GM06990 (cell line): ENCODE results near the gene CCS.

Experiments used
- DNase-seq: peaks from one replicate; pipeline ENCODE4 v3.0.0-alpha.2; 2011; ENCODE audit not compliant: insufficient read length; ENCODE audit errors: extremely low read depth
- H3K27me3 ChIP-seq: replicated peaks from 2 replicates; pipeline ENCODE4 v1.6.0; 2011; ENCODE audit warnings: low read length; ENCODE audit not compliant: control insufficient read depth, insufficient read depth
- H3K36me3 ChIP-seq: 2 replicates; pipeline ENCODE4 v1.5.1; 2011; ENCODE audit warnings: low read length; ENCODE audit not compliant: control insufficient read depth, insufficient read depth
- H3K4me3 ChIP-seq: replicated peaks from 2 replicates; pipeline ENCODE4 v1.5.1; 2011; ENCODE audit warnings: low read depth, mild to moderate bottlenecking, control low read depth, low read length
- TF ChIP-seq, protein P1 (sequence below): IDR thresholded peaks from 2 replicates; pipeline ENCODE4 v1.5.1; 2011; ENCODE audit warnings: low read length, control low read depth, mild to moderate bottlenecking, inconsistent platforms; ENCODE audit not compliant: insufficient read depth, poor library complexity, severe bottlenecking

CCS gene

DNA sequence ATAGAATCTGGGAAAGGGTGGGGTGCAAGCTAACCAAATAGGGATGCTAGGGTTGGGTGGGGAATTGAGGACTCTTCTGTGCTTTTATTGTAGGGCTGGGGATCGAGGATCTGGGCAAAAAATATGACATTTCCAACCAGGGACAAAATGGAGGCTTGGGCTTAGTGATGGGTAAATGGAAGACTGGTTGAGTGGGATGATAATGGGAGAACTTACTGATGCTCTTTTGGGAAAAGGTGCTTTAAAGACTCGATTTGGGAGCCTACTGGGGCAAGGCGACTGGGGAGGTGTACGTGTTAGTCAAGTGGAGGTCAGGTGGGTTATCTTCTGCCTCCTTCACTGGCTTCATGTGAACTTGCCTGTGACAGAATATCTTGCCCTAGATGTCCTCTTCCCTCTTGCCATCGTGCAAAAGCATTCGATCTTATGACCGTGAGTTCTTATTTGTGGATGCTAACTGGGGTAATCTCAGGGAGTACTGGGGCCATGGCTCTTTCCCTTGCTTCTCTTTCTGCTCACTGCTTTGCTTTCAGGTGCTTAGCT lies 35.1 kb downstream of the CCS start:
- no peak for DNase-seq
- Histone ChIP-seq H3K4me3 (no peak overlapping the region), H3K27me3 (no peaks in the 10 kb centered on the region), H3K36me3 (peaks cover 51% of the 10 kb centered on the region)
- TF ChIP-seq, protein P1, sequence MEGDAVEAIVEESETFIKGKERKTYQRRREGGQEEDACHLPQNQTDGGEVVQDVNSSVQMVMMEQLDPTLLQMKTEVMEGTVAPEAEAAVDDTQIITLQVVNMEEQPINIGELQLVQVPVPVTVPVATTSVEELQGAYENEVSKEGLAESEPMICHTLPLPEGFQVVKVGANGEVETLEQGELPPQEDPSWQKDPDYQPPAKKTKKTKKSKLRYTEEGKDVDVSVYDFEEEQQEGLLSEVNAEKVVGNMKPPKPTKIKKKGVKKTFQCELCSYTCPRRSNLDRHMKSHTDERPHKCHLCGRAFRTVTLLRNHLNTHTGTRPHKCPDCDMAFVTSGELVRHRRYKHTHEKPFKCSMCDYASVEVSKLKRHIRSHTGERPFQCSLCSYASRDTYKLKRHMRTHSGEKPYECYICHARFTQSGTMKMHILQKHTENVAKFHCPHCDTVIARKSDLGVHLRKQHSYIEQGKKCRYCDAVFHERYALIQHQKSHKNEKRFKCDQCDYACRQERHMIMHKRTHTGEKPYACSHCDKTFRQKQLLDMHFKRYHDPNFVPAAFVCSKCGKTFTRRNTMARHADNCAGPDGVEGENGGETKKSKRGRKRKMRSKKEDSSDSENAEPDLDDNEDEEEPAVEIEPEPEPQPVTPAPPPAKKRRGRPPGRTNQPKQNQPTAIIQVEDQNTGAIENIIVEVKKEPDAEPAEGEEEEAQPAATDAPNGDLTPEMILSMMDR: no peak

DNA sequence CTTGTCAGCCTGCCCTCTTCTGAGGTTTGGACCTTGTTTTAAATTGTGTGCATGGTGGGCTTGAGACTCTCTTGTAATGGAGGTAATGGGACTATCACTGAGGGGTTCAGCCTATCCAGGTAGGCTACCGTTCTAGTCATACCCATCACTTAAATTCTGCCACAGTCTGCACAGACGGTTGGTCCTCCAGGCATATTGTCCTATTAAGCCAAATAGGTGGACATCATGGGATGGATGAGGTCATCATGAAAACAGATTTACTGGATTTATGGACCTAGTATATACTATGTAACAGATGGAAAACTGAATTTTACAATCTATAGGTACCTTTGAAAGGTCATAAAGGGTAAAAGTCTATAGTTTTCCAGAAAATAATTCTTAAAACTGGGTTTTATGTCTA lies 36.4 kb downstream of the CCS start:
- TF ChIP-seq, protein P1: no peak
- H3K4me3 ChIP-seq: no peak overlapping the region
- no peaks in the 10 kb centered on the region for H3K27me3 ChIP-seq
- peaks cover 42% of the 10 kb centered on the region for H3K36me3 ChIP-seq
- DNase-seq: no peak

DNA sequence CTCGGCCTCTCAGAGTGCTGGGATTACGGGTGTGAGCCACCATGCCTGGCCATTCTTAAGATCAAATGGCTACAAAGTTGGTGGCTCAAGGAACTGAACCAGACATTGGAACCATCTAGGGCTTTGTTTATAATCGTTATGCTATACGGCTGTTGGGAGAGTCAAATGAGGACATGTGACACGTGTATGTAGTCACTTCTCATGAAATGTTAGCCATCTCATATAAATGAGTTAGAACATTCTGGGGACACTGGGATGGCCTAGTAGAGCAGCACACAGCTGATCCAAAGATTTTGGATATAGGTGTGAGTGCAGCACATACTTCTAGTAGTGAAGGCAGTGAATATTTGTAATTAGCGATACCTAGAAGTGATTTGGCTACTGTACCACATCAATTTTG lies 38.9 kb downstream of the CCS start:
- Histone ChIP-seq H3K4me3 (no peak overlapping the region), H3K27me3 (no peaks in the 10 kb centered on the region), H3K36me3 (peaks cover 24% of the 10 kb centered on the region)
- no peak for DNase-seq
- TF ChIP-seq, protein P1: no peak

DNA sequence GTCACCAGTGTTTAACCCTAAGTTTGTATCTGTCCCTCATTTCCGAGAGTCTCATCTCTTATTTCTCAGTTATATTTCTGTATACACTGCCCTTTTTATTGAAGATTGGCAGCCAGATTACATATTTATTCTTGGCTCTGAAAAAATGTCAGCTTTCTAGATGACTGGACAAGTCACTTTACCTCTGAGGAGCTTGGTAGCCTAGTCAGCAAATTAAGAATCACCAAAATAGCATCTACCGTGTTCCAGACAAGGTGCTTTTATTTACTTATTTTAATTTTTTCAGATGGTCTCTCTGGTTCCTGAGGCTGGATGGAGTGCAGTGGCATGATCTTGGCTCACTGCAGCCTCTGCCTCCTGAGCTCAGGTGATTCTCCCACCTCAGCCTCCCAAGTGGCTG lies 40.0 kb downstream of the CCS start:
- H3K27me3 ChIP-seq: no peaks in the 10 kb centered on the region
- DNase-seq: no peak
- H3K36me3 ChIP-seq: peaks cover 15% of the 10 kb centered on the region
- no peak overlapping the region for H3K4me3 ChIP-seq
- TF ChIP-seq, protein P1: no peak

DNA sequence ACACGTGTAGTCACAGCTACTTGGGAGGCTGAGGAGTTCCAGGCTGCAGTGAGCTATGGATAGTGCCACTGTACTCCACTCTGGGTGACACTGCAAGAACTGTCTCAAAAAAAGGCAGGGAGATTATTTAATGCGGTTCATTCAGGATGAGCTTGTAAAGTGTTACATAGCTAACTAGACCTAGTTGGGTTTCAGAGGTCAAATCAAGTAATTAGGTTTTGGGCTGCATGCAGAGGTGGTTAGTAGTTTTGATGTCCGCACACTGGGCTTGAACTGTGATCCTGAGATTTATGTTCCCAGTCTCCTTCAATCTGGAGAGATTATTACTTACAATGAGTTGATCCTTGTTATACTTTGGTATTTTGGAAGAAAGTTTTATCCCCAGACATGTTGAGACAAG lies 43.4 kb downstream of the CCS start:
- TF ChIP-seq, protein P1: no peak
- no peak for DNase-seq
- Histone ChIP-seq H3K4me3 (no peak overlapping the region), H3K27me3 (no peaks in the 10 kb centered on the region), H3K36me3 (peaks cover 6% of the 10 kb centered on the region)
